Liver (tissue), 3 donors: ENCODE measurements around the gene KIF26B.
A peak's percentile ranks its signal among the peaks of the same experiment; 100 is the strongest.

Experiments
- ATF3 ChIP-seq: IDR thresholded peaks from 2 replicates; pipeline ENCODE4 v1.6.1; 2016; ENCODE audit warnings: antibody characterized with exemption
- CTCF ChIP-seq: fragments of 150-350 bp; IDR thresholded peaks from 2 replicates; pipeline ENCODE4 v1.5.1; 2017; ENCODE audit warnings: improper control_type of control experiment, low read depth, low read length; ENCODE audit not compliant: missing input control
- EGR1 ChIP-seq, 2 donors: IDR thresholded peaks; 2 replicates each; pipeline ENCODE4 v1.6.1; 2016 to 2018; ENCODE audit warnings: antibody characterized with exemption in 2 of 2, low read depth in 2 of 2
- GABPA ChIP-seq, 2 donors: IDR thresholded peaks in 1 of 2; conservative IDR thresholded peaks in 1 of 2; 2 replicates each; pipeline ENCODE4 v1.6.1; 2016; ENCODE audit warnings: antibody characterized with exemption in 2 of 2, mild to moderate bottlenecking in 1 of 2, moderate library complexity in 1 of 2
- JUND ChIP-seq, 2 donors: IDR thresholded peaks; 2 replicates each; pipeline ENCODE4 v1.6.1; 2016; ENCODE audit warnings: antibody characterized with exemption in 2 of 2
- RAD21 ChIP-seq, 2 donors: IDR thresholded peaks; 2 replicates each; pipeline ENCODE4 v1.6.1; 2016; ENCODE audit warnings: antibody characterized with exemption in 2 of 2, mild to moderate bottlenecking in 2 of 2
- SP1 ChIP-seq: IDR thresholded peaks from 2 replicates; pipeline ENCODE4 v1.6.1; 2018; ENCODE audit warnings: antibody characterized with exemption, mild to moderate bottlenecking
- ZBTB33 ChIP-seq: IDR thresholded peaks from 2 replicates; pipeline ENCODE4 v1.6.1; 2016; ENCODE audit warnings: antibody characterized with exemption
- TF ChIP-seq, protein P1 (sequence below): IDR thresholded peaks from 2 replicates; pipeline ENCODE4 v1.6.1; 2016; ENCODE audit warnings: antibody characterized with exemption, mild to moderate bottlenecking
- TF ChIP-seq, protein P2 (sequence below): IDR thresholded peaks from 2 replicates; pipeline ENCODE4 v1.6.1; 2016; ENCODE audit warnings: antibody characterized with exemption
- donor health status: healthy.
- donor health status: healthy.

DNA sequence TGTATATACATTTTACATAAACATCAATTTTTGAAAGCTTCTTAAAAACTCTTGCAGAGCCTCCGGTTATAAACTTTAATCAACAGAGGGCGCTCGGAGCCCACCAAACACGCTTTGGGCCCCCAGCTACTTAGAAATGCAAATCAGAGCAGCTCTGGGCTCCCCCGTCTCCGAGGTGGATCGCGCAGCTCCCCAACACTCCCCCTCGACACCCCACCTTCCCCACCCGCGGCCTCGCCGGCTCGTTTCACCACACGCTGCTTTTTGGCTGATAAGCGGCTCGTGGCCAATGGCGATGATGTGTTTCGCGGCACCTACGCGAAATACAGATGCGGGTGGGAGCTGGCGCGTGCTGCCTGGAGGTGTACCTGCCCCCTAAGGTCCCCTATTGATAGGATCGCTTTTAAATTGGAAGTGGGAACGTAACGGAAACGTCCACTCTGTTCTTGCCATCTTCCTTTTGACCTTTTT is 1.7 kb upstream of the KIF26B start:
- TF ChIP-seq CTCF (peak; percentile 69), SP1 (no peak), EGR1 (IDR thresholded peaks at IDR 0.05; ENCODE audit: low read depth in 2 of 2) (no peak), ZBTB33 (no peak), GABPA (IDR thresholded peaks at IDR 0.05 in 1 of 2, conservative IDR thresholded peaks at IDR 0.05 in 1 of 2) (no peak), RAD21 (IDR thresholded peaks at IDR 0.05) (peak; percentile 83 to 86), JUND (IDR thresholded peaks at IDR 0.05) (no peak), ATF3 (no peak)
- TF ChIP-seq, protein P1, sequence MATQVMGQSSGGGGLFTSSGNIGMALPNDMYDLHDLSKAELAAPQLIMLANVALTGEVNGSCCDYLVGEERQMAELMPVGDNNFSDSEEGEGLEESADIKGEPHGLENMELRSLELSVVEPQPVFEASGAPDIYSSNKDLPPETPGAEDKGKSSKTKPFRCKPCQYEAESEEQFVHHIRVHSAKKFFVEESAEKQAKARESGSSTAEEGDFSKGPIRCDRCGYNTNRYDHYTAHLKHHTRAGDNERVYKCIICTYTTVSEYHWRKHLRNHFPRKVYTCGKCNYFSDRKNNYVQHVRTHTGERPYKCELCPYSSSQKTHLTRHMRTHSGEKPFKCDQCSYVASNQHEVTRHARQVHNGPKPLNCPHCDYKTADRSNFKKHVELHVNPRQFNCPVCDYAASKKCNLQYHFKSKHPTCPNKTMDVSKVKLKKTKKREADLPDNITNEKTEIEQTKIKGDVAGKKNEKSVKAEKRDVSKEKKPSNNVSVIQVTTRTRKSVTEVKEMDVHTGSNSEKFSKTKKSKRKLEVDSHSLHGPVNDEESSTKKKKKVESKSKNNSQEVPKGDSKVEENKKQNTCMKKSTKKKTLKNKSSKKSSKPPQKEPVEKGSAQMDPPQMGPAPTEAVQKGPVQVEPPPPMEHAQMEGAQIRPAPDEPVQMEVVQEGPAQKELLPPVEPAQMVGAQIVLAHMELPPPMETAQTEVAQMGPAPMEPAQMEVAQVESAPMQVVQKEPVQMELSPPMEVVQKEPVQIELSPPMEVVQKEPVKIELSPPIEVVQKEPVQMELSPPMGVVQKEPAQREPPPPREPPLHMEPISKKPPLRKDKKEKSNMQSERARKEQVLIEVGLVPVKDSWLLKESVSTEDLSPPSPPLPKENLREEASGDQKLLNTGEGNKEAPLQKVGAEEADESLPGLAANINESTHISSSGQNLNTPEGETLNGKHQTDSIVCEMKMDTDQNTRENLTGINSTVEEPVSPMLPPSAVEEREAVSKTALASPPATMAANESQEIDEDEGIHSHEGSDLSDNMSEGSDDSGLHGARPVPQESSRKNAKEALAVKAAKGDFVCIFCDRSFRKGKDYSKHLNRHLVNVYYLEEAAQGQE, result no peak
- TF ChIP-seq, protein P2, sequence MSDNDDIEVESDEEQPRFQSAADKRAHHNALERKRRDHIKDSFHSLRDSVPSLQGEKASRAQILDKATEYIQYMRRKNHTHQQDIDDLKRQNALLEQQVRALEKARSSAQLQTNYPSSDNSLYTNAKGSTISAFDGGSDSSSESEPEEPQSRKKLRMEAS, result no peak
